Cardiac muscle cell (in vitro differentiated cells and primary cell): ENCODE results near the gene PPCDC. TPM values are rescaled to one million over a fixed set of nuclear protein-coding genes. Genes with fewer than 3 reads are reported as not detected.

Experiments
- DNase-seq, 2 donors: peaks; one replicate each; pipeline versions ENCODE4 v3.0.0 to v3.0.0-alpha.2; 2010 to 2017; ENCODE audit warnings: low read depth in 1 of 2, low spot score in 1 of 2
- H3K27ac ChIP-seq: fragments of 200-600 bp; sonication (generic); 2 replicates; pipeline ENCODE4 v1.5.1; 2016
- H3K27me3 ChIP-seq: fragments of 200-600 bp; sonication (generic); 2 replicates; pipeline ENCODE4 v1.6.0; 2016; ENCODE audit warnings: control low read depth
- H3K36me3 ChIP-seq: fragments of 200-600 bp; sonication (generic); 2 replicates; pipeline ENCODE4 v1.5.1; 2016; ENCODE audit warnings: control low read depth
- H3K4me1 ChIP-seq: fragments of 200-600 bp; sonication (generic); 2 replicates; pipeline ENCODE4 v1.8.1; 2017; ENCODE audit warnings: low read depth, mild to moderate bottlenecking, mixed run types
- H3K4me3 ChIP-seq: fragments of 200-600 bp; sonication (generic); 2 replicates; pipeline ENCODE4 v1.5.1; 2016; ENCODE audit warnings: mild to moderate bottlenecking
- H3K9me3 ChIP-seq: fragments of 200-600 bp; sonication (generic); 2 replicates; pipeline ENCODE4 v1.5.1; 2017; ENCODE audit warnings: low read depth, mild to moderate bottlenecking, control low read depth
- polyA plus RNA-seq: library from polyadenylated mRNA; unstranded; fragments of >200 nt; fragmentation: Nextera tagmentation; extraction: Ambion mirVana; gene quantifications from 2 replicates; pipeline ENCODE4 v1.2.1, GENCODE V29; 2016
- total RNA-seq: library from RNA; depleted of rRNA; stranded (reverse); fragments of >200 nt; gene quantifications from 2 replicates; pipeline ENCODE4 v1.2.3, GENCODE V29; 2016
- TF ChIP-seq, protein P1 (sequence below): IDR thresholded peaks from 2 replicates; pipeline ENCODE4 v1.5.1; 2012; ENCODE audit warnings: low read depth, mild to moderate bottlenecking, low read length

The PPCDC gene
- total and polyA plus RNA-seq, 2 experiments from 2014 or later, result 17.6 to 25.6 TPM

- TF ChIP-seq, protein P1, sequence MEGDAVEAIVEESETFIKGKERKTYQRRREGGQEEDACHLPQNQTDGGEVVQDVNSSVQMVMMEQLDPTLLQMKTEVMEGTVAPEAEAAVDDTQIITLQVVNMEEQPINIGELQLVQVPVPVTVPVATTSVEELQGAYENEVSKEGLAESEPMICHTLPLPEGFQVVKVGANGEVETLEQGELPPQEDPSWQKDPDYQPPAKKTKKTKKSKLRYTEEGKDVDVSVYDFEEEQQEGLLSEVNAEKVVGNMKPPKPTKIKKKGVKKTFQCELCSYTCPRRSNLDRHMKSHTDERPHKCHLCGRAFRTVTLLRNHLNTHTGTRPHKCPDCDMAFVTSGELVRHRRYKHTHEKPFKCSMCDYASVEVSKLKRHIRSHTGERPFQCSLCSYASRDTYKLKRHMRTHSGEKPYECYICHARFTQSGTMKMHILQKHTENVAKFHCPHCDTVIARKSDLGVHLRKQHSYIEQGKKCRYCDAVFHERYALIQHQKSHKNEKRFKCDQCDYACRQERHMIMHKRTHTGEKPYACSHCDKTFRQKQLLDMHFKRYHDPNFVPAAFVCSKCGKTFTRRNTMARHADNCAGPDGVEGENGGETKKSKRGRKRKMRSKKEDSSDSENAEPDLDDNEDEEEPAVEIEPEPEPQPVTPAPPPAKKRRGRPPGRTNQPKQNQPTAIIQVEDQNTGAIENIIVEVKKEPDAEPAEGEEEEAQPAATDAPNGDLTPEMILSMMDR, result no peak
- Histone ChIP-seq H3K4me3 (no peak overlapping the region), H3K9me3 (no peaks in the 10 kb centered on the region), H3K36me3 (no peaks in the 10 kb centered on the region), H3K27ac (no peak overlapping the region), H3K4me1 (peaks cover 9% of the 10 kb centered on the region), H3K27me3 (no peaks in the 10 kb centered on the region)
- DNase-seq, result peak in 1 of 2 donors; percentile 63
Observed at GRCh38 chr15:75067123-75067830, 43.9 kb downstream of the PPCDC start.

DNA sequence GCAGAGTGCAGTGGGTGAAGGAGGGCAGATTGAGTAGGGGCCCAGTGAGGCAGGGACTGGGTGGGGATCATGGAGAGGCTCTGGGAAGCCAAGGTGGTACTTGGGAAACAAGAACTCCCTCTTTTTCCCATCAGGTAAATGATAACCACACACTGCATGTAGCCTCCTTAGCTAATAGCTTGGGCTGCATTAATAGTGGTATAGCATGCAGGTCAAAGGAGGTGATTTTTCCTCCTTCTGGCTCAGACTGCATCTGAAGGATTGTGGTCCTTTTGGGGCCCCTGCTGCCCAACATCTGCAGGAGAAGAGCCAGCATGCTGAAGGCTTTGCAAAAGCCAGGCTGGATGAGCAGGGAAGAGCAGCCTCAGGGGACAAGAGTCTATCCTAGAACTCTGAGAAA is 45.4 kb downstream of the PPCDC start:
- Histone ChIP-seq H3K27ac (no peak overlapping the region), H3K36me3 (no peaks in the 10 kb centered on the region), H3K4me3 (no peak overlapping the region), H3K9me3 (no peaks in the 10 kb centered on the region), H3K4me1 (peaks cover 9% of the 10 kb centered on the region), H3K27me3 (no peaks in the 10 kb centered on the region)
- TF ChIP-seq, protein P1, result no peak
- no peak for DNase-seq

DNA sequence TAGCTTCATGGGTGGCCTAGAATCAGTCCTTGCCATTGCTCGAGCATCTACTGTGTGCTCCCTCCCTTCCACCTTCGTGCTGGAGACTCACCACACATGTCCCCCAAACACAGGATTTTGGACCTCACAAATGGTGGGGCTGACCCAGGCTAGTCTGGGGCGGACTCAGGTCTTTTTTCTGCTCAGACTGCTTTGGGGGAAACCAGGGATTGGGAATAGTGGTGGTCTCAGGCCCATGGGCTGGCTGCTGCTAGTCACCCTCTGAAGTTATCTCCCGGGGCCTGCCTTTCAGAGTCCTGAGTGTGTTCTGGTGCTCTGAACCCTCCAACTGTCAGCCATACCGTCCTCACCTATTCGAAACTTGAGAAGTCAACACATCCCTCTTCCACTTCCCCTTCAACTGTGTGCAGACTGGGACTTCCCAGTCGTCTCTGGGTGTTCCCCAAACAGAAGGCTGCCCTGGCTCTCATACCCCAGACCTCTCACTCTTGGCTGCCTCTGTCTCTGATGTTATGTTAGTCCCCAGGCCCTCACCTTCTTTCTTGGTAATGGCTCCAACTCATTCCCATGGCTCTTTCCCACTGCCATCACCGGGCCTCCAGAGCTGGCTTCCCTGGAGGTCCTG is 46.0 kb downstream of the PPCDC start:
- Histone ChIP-seq H3K4me3 (no peak overlapping the region), H3K9me3 (no peaks in the 10 kb centered on the region), H3K27me3 (no peaks in the 10 kb centered on the region), H3K4me1 (peaks cover 9% of the 10 kb centered on the region), H3K36me3 (no peaks in the 10 kb centered on the region), H3K27ac (no peak overlapping the region)
- DNase-seq, result no peak
- TF ChIP-seq, protein P1, result no peak

- Histone ChIP-seq H3K27me3 (no peaks in the 10 kb centered on the region), H3K9me3 (no peaks in the 10 kb centered on the region), H3K4me3 (no peak overlapping the region), H3K4me1 (peaks cover 1% of the 10 kb centered on the region), H3K27ac (no peak overlapping the region), H3K36me3 (no peaks in the 10 kb centered on the region)
- TF ChIP-seq, protein P1, result no peak
- DNase-seq, result no peak
Observed at GRCh38 chr15:75070674-75071073, 47.3 kb downstream of the PPCDC start.

- Histone ChIP-seq H3K9me3 (no peaks in the 10 kb centered on the region), H3K4me3 (no peak overlapping the region), H3K27ac (no peak overlapping the region), H3K27me3 (no peaks in the 10 kb centered on the region), H3K4me1 (no peaks in the 10 kb centered on the region), H3K36me3 (no peaks in the 10 kb centered on the region)
- TF ChIP-seq, protein P1, result no peak
- DNase-seq, result no peak
Observed at GRCh38 chr15:75073197-75073596, 49.8 kb downstream of the PPCDC start.
